H1 (cell line): ENCODE data around the gene COL27A1. TPM values are rescaled to one million over a fixed set of nuclear protein-coding genes. Genes with fewer than 3 reads are reported as not detected.

ENCODE experiments used
- CTCF ChIA-PET: fragments of 300-600 bp; sonication (Branson Sonifier 250); formaldehyde crosslinking; loops from one replicate; lab custom pipeline; 2021; ENCODE audit not compliant: partially characterized antibody; lab: Charles Lee
- POLR2A ChIA-PET: fragments of 300-600 bp; sonication (Branson Sonifier 250); formaldehyde crosslinking; loops from one replicate; lab custom pipeline; 2021; ENCODE audit warnings: inconsistent platforms; ENCODE audit not compliant: partially characterized antibody; lab: Charles Lee
- DNase-seq, 2 experiments: peaks; one replicate each; pipeline versions ENCODE4 v3.0.0 to v3.0.0-alpha.2; 2010 to 2022; ENCODE audit warnings: low spot score in 2 of 2, low read depth in 1 of 2, mixed read lengths in 1 of 2
- FAIRE-seq: peaks from 2 replicates; lab custom pipeline; 2011; peaks lifted over from hg19 to GRCh38; lab: Jason Lieb, UNC
- H2AFZ ChIP-seq: 2 replicates; pipeline ENCODE4 v1.8.1; 2012; ENCODE audit warnings: low read length, inconsistent platforms
- H2AK5ac ChIP-seq: 2 replicates; pipeline ENCODE4 v1.6.1; 2013; ENCODE audit warnings: low read depth, low read length
- H2BK120ac ChIP-seq: replicated peaks from 2 replicates; pipeline ENCODE3; 2013; ENCODE audit warnings: low read depth, low read length, inconsistent platforms
- H2BK12ac ChIP-seq: 2 replicates; pipeline ENCODE4 v1.6.1; 2013; ENCODE audit warnings: low read depth, low read length
- H2BK15ac ChIP-seq: 2 replicates; pipeline ENCODE4 v1.6.1; 2013; ENCODE audit warnings: low read length
- H2BK20ac ChIP-seq: 2 replicates; pipeline ENCODE4 v1.6.1; 2013; ENCODE audit warnings: low read length
- H2BK5ac ChIP-seq: 2 replicates; pipeline ENCODE4 v1.6.1; 2013; ENCODE audit warnings: low read depth, low read length
- H3K14ac ChIP-seq: 2 replicates; pipeline ENCODE4 v1.6.1; 2013; ENCODE audit warnings: inconsistent platforms; ENCODE audit not compliant: insufficient read length
- H3K18ac ChIP-seq: 2 replicates; pipeline ENCODE4 v1.6.1; 2013; ENCODE audit warnings: low read length; ENCODE audit errors: extremely low read depth
- H3K23ac ChIP-seq: 2 replicates; pipeline ENCODE4 v1.6.1; 2013; ENCODE audit warnings: inconsistent platforms; ENCODE audit not compliant: insufficient read length
- H3K23me2 ChIP-seq: 2 replicates; pipeline ENCODE4 v1.6.1; 2013; ENCODE audit warnings: low read depth, low read length
- H3K27ac ChIP-seq: 2 replicates; pipeline ENCODE4 v1.6.1; 2011; ENCODE audit warnings: low read depth, low read length, inconsistent platforms
- H3K27me3 ChIP-seq, 4 experiments: replicated peaks in 1 of 4; 1 replicate in 1 of 4; 2 replicates in 3 of 4; pipeline versions ENCODE4 v1.6.1 to v1.8.1; 2011 to 2013; ENCODE audit warnings: low read length in 3 of 4, mild to moderate bottlenecking in 3 of 4, inconsistent platforms in 2 of 4, mixed read lengths in 2 of 4, moderate library complexity in 1 of 4; ENCODE audit not compliant: control insufficient read depth in 3 of 4, insufficient read depth in 3 of 4; ENCODE audit errors: extremely low read depth in 1 of 4
- H3K36me3 ChIP-seq, 4 experiments: 2 replicates each; pipeline versions ENCODE4 v1.6.1 to v1.8.1; 2011 to 2013; ENCODE audit warnings: mild to moderate bottlenecking in 4 of 4, low read length in 3 of 4, moderate library complexity in 2 of 4, control low read depth in 1 of 4, inconsistent platforms in 1 of 4; ENCODE audit not compliant: insufficient read depth in 4 of 4, control insufficient read depth in 2 of 4
- H3K4ac ChIP-seq: replicated peaks from 2 replicates; pipeline ENCODE3; 2013; ENCODE audit warnings: low read length, low read depth, mixed read lengths, inconsistent platforms; ENCODE audit not compliant: insufficient read length
- H3K4me1 ChIP-seq, 4 experiments: replicated peaks in 1 of 4; 1 replicate in 1 of 4; 2 replicates in 3 of 4; pipeline versions ENCODE4 v1.6.1 to v1.8.1; 2011 to 2013; ENCODE audit warnings: low read length in 3 of 4, inconsistent platforms in 2 of 4, mixed read lengths in 1 of 4; ENCODE audit not compliant: insufficient read depth in 4 of 4, control insufficient read depth in 3 of 4
- H3K4me2 ChIP-seq, 2 experiments: 2 replicates each; pipeline versions ENCODE4 v1.6.1 to v1.8.1; 2011 to 2013; ENCODE audit warnings: low read depth in 2 of 2, low read length in 2 of 2, control low read depth in 1 of 2, inconsistent platforms in 1 of 2, mild to moderate bottlenecking in 1 of 2; ENCODE audit not compliant: insufficient read depth in 1 of 2
- H3K4me3 ChIP-seq, 4 experiments: fragments of 200-600, 300-600 bp in 1 of 4; sonication (generic), shearing (Covaris generic), sonication (Bioruptor Twin) in 1 of 4; 2 replicates each; pipeline versions ENCODE4 v1.5.1 to v1.8.1; 2011 to 2016; ENCODE audit warnings: low read length in 4 of 4, low read depth in 3 of 4, control low read depth in 2 of 4, inconsistent platforms in 2 of 4, mild to moderate bottlenecking in 2 of 4, mixed read lengths in 1 of 4, moderate library complexity in 1 of 4; ENCODE audit not compliant: insufficient read depth in 2 of 4; ENCODE audit errors: extremely low read depth in 1 of 4
- H3K56ac ChIP-seq: replicated peaks from 2 replicates; pipeline ENCODE3; 2013; ENCODE audit warnings: low read depth, mild to moderate bottlenecking, mixed read lengths, low read length, inconsistent platforms; ENCODE audit not compliant: insufficient read length
- H3K79me1 ChIP-seq: 2 replicates; pipeline ENCODE4 v1.6.1; 2013; ENCODE audit warnings: low read depth, low read length, control low read depth
- H3K79me2 ChIP-seq, 2 experiments: 2 replicates each; pipeline versions ENCODE4 v1.6.1 to v1.8.1; 2012 to 2013; ENCODE audit warnings: low read length in 2 of 2, mild to moderate bottlenecking in 2 of 2, inconsistent platforms in 1 of 2; ENCODE audit not compliant: insufficient read depth in 2 of 2, control insufficient read depth in 1 of 2
- H3K9ac ChIP-seq, 4 experiments: replicated peaks in 1 of 4; 1 replicate in 1 of 4; 2 replicates in 3 of 4; pipeline versions ENCODE4 v1.6.1 to v1.8.1; 2011 to 2013; ENCODE audit warnings: low read depth in 3 of 4, low read length in 3 of 4, control low read depth in 2 of 4, mild to moderate bottlenecking in 2 of 4, moderate library complexity in 2 of 4, inconsistent platforms in 1 of 4; ENCODE audit errors: extremely low read depth in 1 of 4
- H3K9me3 ChIP-seq, 2 experiments: 2 replicates each; pipeline versions ENCODE4 v1.6.1 to v1.8.1; 2012 to 2013; ENCODE audit warnings: mild to moderate bottlenecking in 2 of 2, moderate library complexity in 2 of 2, control low read depth in 1 of 2, inconsistent platforms in 1 of 2, low read depth in 1 of 2, low read length in 1 of 2, mixed read lengths in 1 of 2; ENCODE audit not compliant: insufficient read depth in 2 of 2
- H4K20me1 ChIP-seq, 2 experiments: replicated peaks in 1 of 2; 2 replicates each; pipeline versions ENCODE3 to v1.8.1; 2011 to 2013; ENCODE audit warnings: inconsistent platforms in 2 of 2, low read length in 2 of 2, mild to moderate bottlenecking in 1 of 2; ENCODE audit not compliant: insufficient read depth in 2 of 2, control insufficient read depth in 1 of 2
- H4K5ac ChIP-seq: 2 replicates; pipeline ENCODE4 v1.6.1; 2013; ENCODE audit warnings: low read length, low read depth, mixed read lengths, inconsistent platforms; ENCODE audit not compliant: insufficient read length
- H4K8ac ChIP-seq: 2 replicates; pipeline ENCODE4 v1.8.0; 2013; ENCODE audit warnings: mild to moderate bottlenecking, moderate library complexity, low read length, inconsistent platforms; ENCODE audit not compliant: insufficient read depth; ENCODE audit errors: extremely low read depth
- H4K91ac ChIP-seq: replicated peaks from 2 replicates; pipeline ENCODE3; 2013; ENCODE audit warnings: low read length, mixed read lengths, inconsistent platforms; ENCODE audit not compliant: insufficient read length
- ASH2L ChIP-seq: fragments of 200-600, 300-600 bp; sonication (generic); IDR thresholded peaks from one replicate; pipeline ENCODE4 v1.7.1; 2017; ENCODE audit warnings: low read length
- CHD1 ChIP-seq: IDR thresholded peaks from 2 replicates; pipeline ENCODE4 v1.6.1; 2012; ENCODE audit warnings: low read depth, low read length, improper control_type of control experiment
- CHD2 ChIP-seq: IDR thresholded peaks from 2 replicates; pipeline ENCODE4 v1.6.1; 2012; ENCODE audit warnings: low read length, improper control_type of control experiment
- GTF2F1 ChIP-seq: IDR thresholded peaks from 2 replicates; pipeline ENCODE4 v1.6.1; 2012; ENCODE audit warnings: low read depth, low read length, improper control_type of control experiment, borderline replicate concordance
- JUND ChIP-seq: IDR thresholded peaks from 2 replicates; pipeline ENCODE4 v1.6.1; 2011; ENCODE audit warnings: mild to moderate bottlenecking, improper control_type of control experiment, low read length
- KDM1A ChIP-seq: fragments of 200-600, 300-600 bp; sonication (generic); IDR thresholded peaks from 2 replicates; pipeline ENCODE4 v1.7.1; 2016; ENCODE audit warnings: mild to moderate bottlenecking, low read length, borderline replicate concordance
- MAFK ChIP-seq: IDR thresholded peaks from 2 replicates; pipeline ENCODE4 v1.6.1; 2012; ENCODE audit warnings: low read depth, mild to moderate bottlenecking, improper control_type of control experiment, low read length
- RAD21 ChIP-seq, 2 experiments: IDR thresholded peaks in 1 of 2; conservative IDR thresholded peaks in 1 of 2; 2 replicates each; pipeline ENCODE4 v1.6.1; 2011; ENCODE audit warnings: low read depth in 2 of 2, low read length in 2 of 2, improper control_type of control experiment in 1 of 2, inconsistent platforms in 1 of 2, mild to moderate bottlenecking in 1 of 2, moderate library complexity in 1 of 2
- TBP ChIP-seq: IDR thresholded peaks from 2 replicates; pipeline ENCODE4 v1.6.1; 2011; ENCODE audit warnings: low read depth, low read length, improper control_type of control experiment
- WGBS, 2 experiments: shearing (Covaris generic) in 1 of 2; methylation state at CpG; one replicate each; pipeline versions ENCODE4 v1.1.6 to v1.1.7; 2013 to 2015; ENCODE audit warnings: low lambda C conversion rate in 2 of 2, mixed read lengths in 2 of 2, inconsistent platforms in 1 of 2, low coverage in 1 of 2, missing lambda C conversion rate in 1 of 2; ENCODE audit not compliant: insufficient replicate concordance in 2 of 2, insufficient coverage in 1 of 2, insufficient read length in 1 of 2; ENCODE audit errors: extremely low coverage in 1 of 2, missing lambda C conversion rate in 1 of 2; 5-methylcytosine and 5-hydroxymethylcytosine counted together
- polyA plus RNA-seq, 7 experiments: library from polyadenylated mRNA; depleted of rRNA in 3 of 7; stranded (reverse) in 5 of 7; unstranded in 2 of 7; fragments of >200 nt in 5 of 7; fragments of 200-250 nt in 2 of 7; gene quantifications; 1 replicate in 5 of 7; 2 replicates in 1 of 7; 4 replicates in 1 of 7; pipeline versions ENCODE4 v1.2.1 to v1.2.3, GENCODE V29; 2011 to 2013; ENCODE audit warnings: missing spikeins in 2 of 7, mixed read lengths in 2 of 7
- total RNA-seq: library from RNA; stranded (reverse); fragmentation: NEBNext Ultra II Directional; extraction: Animal tissue kit (Norgen Biotek cat#: 25700); gene quantifications from 2 replicates; pipeline ENCODE4 v1.2.1, GENCODE V29; 2021

The COL27A1 gene
- total and polyA plus RNA-seq, 2 of the 8 experiments (the other 6 are each of a cell fraction or from before 2014, with no cell fraction given), result 15.1 to 22.8 TPM

- no peaks in the 10 kb centered on the region for H4K20me1 ChIP-seq
- no peaks in the 10 kb centered on the region for H3K79me2 ChIP-seq
- no peak overlapping the region for H3K27ac ChIP-seq
- no peak overlapping the region for H3K4me3 ChIP-seq
- peaks cover 0 to 2% (median 0%) of the 10 kb centered on the region in 4 experiments; a peak in 3 of 7 replicates for H3K27me3 ChIP-seq
- no peak overlapping the region for H2BK20ac ChIP-seq
- no peak overlapping the region for H4K5ac ChIP-seq
- no peaks in the 10 kb centered on the region for H3K9me3 ChIP-seq
- 83% methylated on average over 7 of the region's 7 CpGs; no CpG with 5 or more reads in 1 of the 2 experiments for WGBS, 2 experiments
- H3K4ac ChIP-seq, result no peak overlapping the region
- DNase-seq, result no peak
- H3K4me1 ChIP-seq, result no peaks in the 10 kb centered on the region
- no peak overlapping the region for H3K14ac ChIP-seq
- no peaks in the 10 kb centered on the region for H3K36me3 ChIP-seq
- H2BK12ac ChIP-seq, result no peak overlapping the region
- CTCF ChIA-PET, result interaction anchor here (0.7 to 6.3 kb wide), 17 partner anchors 8 to 149 kb away, joined by 3 to 68 read pairs (median 4); partner anchors contain the start of gene COL27A1
- no peaks in the 10 kb centered on the region for H3K23me2 ChIP-seq
- H4K8ac ChIP-seq, result no peak overlapping the region
- no peak overlapping the region for H3K4me2 ChIP-seq
- no peak overlapping the region for H3K23ac ChIP-seq
- H2AFZ ChIP-seq, result no peak overlapping the region
- POLR2A ChIA-PET, result interaction anchor here (1.1 to 1.2 kb wide), 2 partner anchors 10 to 22 kb away, joined by 3 to 4 read pairs; no protein-coding TSS in a partner anchor
- no peak overlapping the region for H2BK5ac ChIP-seq
- H3K9ac ChIP-seq, result no peak overlapping the region
- no peak overlapping the region for H3K18ac ChIP-seq
- no peak overlapping the region for H2BK120ac ChIP-seq
- H2BK15ac ChIP-seq, result no peak overlapping the region
- no peak for FAIRE-seq
- no peak overlapping the region for H4K91ac ChIP-seq
- H3K79me1 ChIP-seq, result no peaks in the 10 kb centered on the region
- no peak overlapping the region for H2AK5ac ChIP-seq
- no peak overlapping the region for H3K56ac ChIP-seq
- TF ChIP-seq MAFK (no peak), CHD2 (no peak), RAD21 (IDR thresholded peaks at IDR 0.05 in 1 of 2, conservative IDR thresholded peaks at IDR 0.05 in 1 of 2; ENCODE audit: low read depth in 2 of 2, low read length in 2 of 2) (no peak), GTF2F1 (no peak), ASH2L (no peak), KDM1A (no peak), JUND (no peak), TBP (no peak), CHD1 (no peak)
These were observed 13.6 kb upstream of the COL27A1 start for GRCh38 chr9:114141553-114142402.
